ENCODE measurements around the gene SLC6A4. TPM values are rescaled to one million over a fixed set of nuclear protein-coding genes. Genes with fewer than 3 reads are reported as not detected.

The SLC6A4 gene
- polyA plus RNA-seq, 3 donors = not detected

DNA sequence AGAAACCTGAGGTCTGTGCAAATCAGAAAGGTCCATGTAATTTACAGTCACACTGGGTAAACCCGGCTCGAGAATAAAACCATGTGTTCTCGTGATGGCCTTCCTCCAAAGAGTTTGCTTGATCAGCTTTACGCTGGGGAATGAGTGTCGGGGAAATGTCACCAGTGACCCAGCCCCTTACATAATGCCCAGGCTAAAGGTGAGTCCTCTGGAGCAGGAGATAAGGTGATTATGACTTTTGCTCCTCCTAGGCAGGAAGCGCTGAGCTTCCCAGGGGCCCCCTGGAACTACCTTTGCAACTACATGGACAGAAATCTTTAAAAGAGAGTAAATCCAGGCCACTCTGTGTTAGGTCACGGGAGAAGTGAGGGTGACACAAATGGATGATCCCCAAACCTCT, 15.7 kb downstream of the SLC6A4 start:
- peaks cover 2 to 10% (median 3%) of the 10 kb centered on the region in 3 donors for H3K27me3 Mint-ChIP-seq (ENCODE audit: low read depth in 3 of 3)
- Histone ChIP-seq H3K4me1 (ENCODE audit: control insufficient read depth in 1 of 2, insufficient read depth in 2 of 2, low read length in 2 of 2) (no peaks in the 10 kb centered on the region), H3K36me3 (replicated peaks in 1 of 2; ENCODE audit: control insufficient read depth in 1 of 2, insufficient read depth in 2 of 2, low read length in 2 of 2) (no peaks in the 10 kb centered on the region), H3K9me3 (replicated peaks in 1 of 2; ENCODE audit: control insufficient read depth in 1 of 2, insufficient read depth in 1 of 2, low read length in 2 of 2) (no peaks in the 10 kb centered on the region), H3K4me3 (replicated peaks in 1 of 3; ENCODE audit: low read depth in 2 of 3, low read length in 3 of 3) (no peak overlapping the region), H3K9ac (ENCODE audit: insufficient read depth, low read length, poor library complexity, severe bottlenecking) (no peak overlapping the region), H3K4me2 (replicated peaks; ENCODE audit: extremely low read depth, low read length, poor library complexity, severe bottlenecking) (no peak overlapping the region), H4K20me1 (ENCODE audit: insufficient read depth, low read length) (no peaks in the 10 kb centered on the region), H2AFZ (ENCODE audit: insufficient read depth, low read depth, low read length, poor library complexity, severe bottlenecking) (no peak overlapping the region), H3K27ac (ENCODE audit: low read depth in 1 of 2, low read length in 2 of 2) (no peak overlapping the region), H3K27me3 (ENCODE audit: control insufficient read depth in 2 of 2, insufficient read depth in 2 of 2, low read length in 2 of 2) (no peaks in the 10 kb centered on the region), H3K79me2 (ENCODE audit: insufficient read depth, low read length) (no peaks in the 10 kb centered on the region)
- no peak overlapping the region for H3K4me3 Mint-ChIP-seq
- H3K27ac Mint-ChIP-seq = no peak overlapping the region
- H3K36me3 Mint-ChIP-seq = no peaks in the 10 kb centered on the region
- peaks cover 0 to 1% (median 0%) of the 10 kb centered on the region in 7 donors for H3K9me3 Mint-ChIP-seq
- 85% methylated on average over 5 of the region's 7 CpGs for WGBS (ENCODE audit: insufficient coverage)
- intact Hi-C loops (cut with micrococcal nuclease) = no loop called here
- no peak for DNase-seq
- H3K4me1 Mint-ChIP-seq = no peaks in the 10 kb centered on the region
- TF ChIP-seq, protein P1, sequence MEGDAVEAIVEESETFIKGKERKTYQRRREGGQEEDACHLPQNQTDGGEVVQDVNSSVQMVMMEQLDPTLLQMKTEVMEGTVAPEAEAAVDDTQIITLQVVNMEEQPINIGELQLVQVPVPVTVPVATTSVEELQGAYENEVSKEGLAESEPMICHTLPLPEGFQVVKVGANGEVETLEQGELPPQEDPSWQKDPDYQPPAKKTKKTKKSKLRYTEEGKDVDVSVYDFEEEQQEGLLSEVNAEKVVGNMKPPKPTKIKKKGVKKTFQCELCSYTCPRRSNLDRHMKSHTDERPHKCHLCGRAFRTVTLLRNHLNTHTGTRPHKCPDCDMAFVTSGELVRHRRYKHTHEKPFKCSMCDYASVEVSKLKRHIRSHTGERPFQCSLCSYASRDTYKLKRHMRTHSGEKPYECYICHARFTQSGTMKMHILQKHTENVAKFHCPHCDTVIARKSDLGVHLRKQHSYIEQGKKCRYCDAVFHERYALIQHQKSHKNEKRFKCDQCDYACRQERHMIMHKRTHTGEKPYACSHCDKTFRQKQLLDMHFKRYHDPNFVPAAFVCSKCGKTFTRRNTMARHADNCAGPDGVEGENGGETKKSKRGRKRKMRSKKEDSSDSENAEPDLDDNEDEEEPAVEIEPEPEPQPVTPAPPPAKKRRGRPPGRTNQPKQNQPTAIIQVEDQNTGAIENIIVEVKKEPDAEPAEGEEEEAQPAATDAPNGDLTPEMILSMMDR (IDR thresholded peaks at IDR 0.05) = no peak

DNA sequence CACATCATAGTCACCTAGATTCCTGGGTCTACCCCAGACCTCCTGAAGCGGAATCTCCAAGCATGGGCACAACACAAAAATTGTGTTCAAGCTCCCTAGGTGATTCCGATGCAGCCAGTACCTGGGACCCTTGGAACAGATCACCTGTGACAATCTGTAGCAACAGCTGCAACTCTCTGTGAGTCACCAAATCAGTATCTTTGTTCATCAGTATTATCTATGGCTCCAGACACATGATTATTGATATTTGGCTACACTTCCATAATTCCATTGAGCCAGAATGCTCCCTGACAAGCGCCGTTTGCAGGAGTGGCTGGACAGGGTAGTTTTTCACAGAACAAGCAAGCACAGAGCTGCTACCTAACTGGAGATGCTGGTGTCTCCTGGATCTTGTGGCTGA, 16.2 kb downstream of the SLC6A4 start:
- no peak for DNase-seq
- H4K20me1 ChIP-seq (ENCODE audit: insufficient read depth, low read length) = no peaks in the 10 kb centered on the region
- no peak overlapping the region for H3K4me3 ChIP-seq (replicated peaks in 1 of 3; ENCODE audit: low read depth in 2 of 3, low read length in 3 of 3)
- H3K36me3 ChIP-seq (replicated peaks in 1 of 2; ENCODE audit: control insufficient read depth in 1 of 2, insufficient read depth in 2 of 2, low read length in 2 of 2) = no peaks in the 10 kb centered on the region
- H2AFZ ChIP-seq (ENCODE audit: insufficient read depth, low read depth, low read length, poor library complexity, severe bottlenecking) = no peak overlapping the region
- intact Hi-C loops (cut with micrococcal nuclease) = no loop called here
- H3K27ac Mint-ChIP-seq = no peak overlapping the region
- H3K4me1 ChIP-seq (ENCODE audit: control insufficient read depth in 1 of 2, insufficient read depth in 2 of 2, low read length in 2 of 2) = no peaks in the 10 kb centered on the region
- H3K79me2 ChIP-seq (ENCODE audit: insufficient read depth, low read length) = no peaks in the 10 kb centered on the region
- no peak overlapping the region for H3K4me3 Mint-ChIP-seq
- no peak overlapping the region for H3K27ac ChIP-seq (ENCODE audit: low read depth in 1 of 2, low read length in 2 of 2)
- TF ChIP-seq, protein P1 (IDR thresholded peaks at IDR 0.05) = no peak
- no peak overlapping the region for H3K9ac ChIP-seq (ENCODE audit: insufficient read depth, low read length, poor library complexity, severe bottlenecking)
- H3K36me3 Mint-ChIP-seq = no peaks in the 10 kb centered on the region
- H3K9me3 Mint-ChIP-seq = peaks cover 0 to 1% (median 0%) of the 10 kb centered on the region in 7 donors
- H3K4me2 ChIP-seq (replicated peaks; ENCODE audit: extremely low read depth, low read length, poor library complexity, severe bottlenecking) = no peak overlapping the region
- H3K27me3 ChIP-seq (ENCODE audit: control insufficient read depth in 2 of 2, insufficient read depth in 2 of 2, low read length in 2 of 2) = no peaks in the 10 kb centered on the region
- WGBS (ENCODE audit: insufficient coverage) = 93% methylated on average over 4 of the region's 4 CpGs
- H3K9me3 ChIP-seq (replicated peaks in 1 of 2; ENCODE audit: control insufficient read depth in 1 of 2, insufficient read depth in 1 of 2, low read length in 2 of 2) = no peaks in the 10 kb centered on the region
- peaks cover 2 to 10% (median 3%) of the 10 kb centered on the region in 3 donors for H3K27me3 Mint-ChIP-seq (ENCODE audit: low read depth in 3 of 3)
- no peaks in the 10 kb centered on the region for H3K4me1 Mint-ChIP-seq

Data from CD14-positive monocyte (primary cell).